Right lung (tissue), 5 donors: ENCODE measurements around the gene SANBR. TPM values are rescaled to one million over a fixed set of nuclear protein-coding genes. Genes with fewer than 3 reads are reported as not detected.

Experiments
- DNase-seq, 2 donors: peaks; one replicate each; pipeline ENCODE4 v3.0.0-alpha.2; 2013
- polyA plus RNA-seq, 5 donors: library from polyadenylated mRNA; unstranded; fragments of 120-200 nt; gene quantifications; one replicate each; pipeline versions ENCODE4 v1.2.1 to v1.2.3, GENCODE V29; 2013; ENCODE audit warnings: inconsistent platforms in 1 of 5, low replicate concordance in 1 of 5; ENCODE audit not compliant: insufficient read length in 5 of 5, insufficient read depth in 1 of 5

SANBR gene
- polyA plus RNA-seq, 5 donors: 31.1 to 45.7 (median 38.0) TPM

DNA sequence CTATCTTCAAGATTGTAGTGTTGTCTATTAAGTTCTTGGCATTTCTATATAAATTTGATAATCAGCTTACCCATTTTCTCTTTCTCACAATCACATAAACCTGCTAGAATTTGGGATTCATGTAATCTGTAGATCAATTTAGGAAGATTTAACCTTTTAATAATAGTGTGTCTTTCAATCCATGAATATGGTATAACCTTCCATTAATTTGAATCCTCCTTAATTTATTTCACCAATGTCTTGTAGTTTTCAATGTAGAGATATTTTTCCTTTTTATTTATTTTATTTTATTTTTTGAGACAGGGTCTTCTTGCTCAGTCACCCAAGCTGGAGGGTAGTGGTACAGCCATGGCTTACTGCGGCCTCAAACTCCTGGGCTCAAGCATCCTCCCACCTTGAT, 20.2 kb downstream of the SANBR start:
- DNase-seq: no peak

DNA sequence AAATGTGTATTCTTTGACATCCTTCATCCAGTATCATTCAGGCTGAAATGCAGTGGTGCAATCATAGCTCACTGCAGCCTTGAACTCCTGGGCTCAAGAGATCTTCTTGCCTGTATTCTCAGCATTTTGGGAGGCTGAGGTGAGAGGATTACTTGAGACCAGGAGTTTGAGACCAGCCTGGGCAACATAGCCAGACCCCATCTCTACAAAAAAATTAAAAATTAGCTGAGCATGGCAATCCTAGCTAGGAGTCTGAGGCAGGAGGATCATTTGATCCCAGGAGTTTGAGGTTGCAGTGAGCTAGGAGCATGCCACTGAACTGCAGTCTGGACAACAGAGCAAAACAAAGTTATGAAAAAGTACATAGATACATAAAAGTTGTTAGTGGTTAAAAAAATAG, 24.1 kb downstream of the SANBR start:
- no peak for DNase-seq

DNA sequence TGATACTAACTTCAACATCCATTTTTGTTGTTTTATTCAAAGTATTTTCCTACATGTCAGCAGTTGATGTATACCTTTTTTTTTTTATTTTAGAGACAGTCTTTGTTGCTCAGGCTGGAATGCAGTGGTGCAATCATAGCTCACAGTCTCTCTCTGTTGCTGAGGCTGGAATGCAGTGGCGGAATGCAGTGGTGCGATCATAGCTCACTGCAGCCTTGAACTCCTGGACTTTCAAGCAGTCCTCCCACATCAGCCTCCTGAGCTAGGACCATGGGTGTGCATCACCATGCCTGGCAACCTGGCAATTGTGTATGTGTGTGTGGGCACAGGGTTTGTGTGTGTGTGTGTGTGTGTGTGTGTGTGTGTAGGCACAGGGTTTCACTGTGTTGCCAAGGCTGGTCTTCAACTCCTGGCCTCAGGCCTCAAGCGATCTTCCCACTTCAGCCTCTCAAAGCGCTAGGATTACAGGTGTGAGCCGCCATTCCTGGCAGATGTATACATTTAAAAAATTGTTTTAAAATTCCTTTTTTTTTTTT, 24.8 kb downstream of the SANBR start:
- DNase-seq: no peak

DNA sequence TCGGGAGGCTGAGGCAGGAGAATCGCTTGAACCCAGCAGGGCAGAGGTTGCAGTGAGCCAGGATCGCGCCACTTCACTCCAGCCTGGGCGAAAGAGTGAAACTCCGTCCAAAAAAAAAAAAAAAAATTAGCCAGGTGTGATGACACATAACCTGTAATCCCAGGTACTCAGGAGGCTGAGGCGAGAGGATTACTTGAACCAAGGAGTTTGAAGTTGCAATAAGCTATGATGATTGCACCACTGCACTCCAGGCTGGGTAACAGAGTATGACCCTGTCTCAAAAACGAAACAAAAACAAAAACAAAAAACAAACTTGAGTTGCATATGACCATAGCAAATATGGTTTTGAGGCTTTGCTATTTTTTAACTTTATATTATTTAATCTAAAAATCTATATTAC, 25.8 kb downstream of the SANBR start:
- DNase-seq: no peak

DNA sequence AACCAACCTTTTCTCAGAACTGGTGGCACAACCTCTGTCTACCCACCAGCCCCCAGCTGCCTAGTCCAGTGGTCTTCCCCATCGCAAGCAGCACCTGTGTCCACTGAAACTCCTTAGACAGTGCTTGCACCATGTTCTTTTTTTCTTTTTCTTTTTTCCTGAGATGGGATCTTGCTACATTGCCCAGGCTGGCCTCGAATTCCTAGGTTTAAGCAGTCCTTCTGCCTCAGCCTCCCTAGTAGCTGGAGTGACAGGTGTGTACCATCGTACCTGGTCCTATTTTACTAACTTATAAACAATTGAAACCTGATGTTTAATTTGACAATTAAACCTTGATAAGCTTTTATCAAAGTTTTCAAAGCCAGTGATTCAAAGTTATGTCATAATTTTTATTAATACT, 30.8 kb downstream of the SANBR start:
- DNase-seq: no peak

DNA sequence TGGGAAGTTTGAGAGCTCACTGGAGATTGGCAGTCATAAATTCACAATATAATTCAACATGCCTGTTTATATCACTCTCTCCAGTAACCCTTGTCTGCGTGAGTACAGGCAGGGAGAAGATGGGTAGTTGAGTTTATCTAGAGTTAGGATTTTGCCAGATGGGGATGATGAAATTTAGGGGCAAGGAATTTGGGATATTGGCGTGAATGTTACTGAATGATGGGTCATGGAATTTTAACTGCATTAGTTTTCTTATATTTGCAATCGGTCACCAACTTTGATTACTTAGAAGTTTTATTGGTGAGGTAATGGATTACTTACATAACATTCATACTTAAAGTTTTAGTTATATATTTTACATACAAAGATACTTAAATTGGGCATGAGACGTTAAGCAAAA, 35.1 kb downstream of the SANBR start:
- DNase-seq: no peak

DNA sequence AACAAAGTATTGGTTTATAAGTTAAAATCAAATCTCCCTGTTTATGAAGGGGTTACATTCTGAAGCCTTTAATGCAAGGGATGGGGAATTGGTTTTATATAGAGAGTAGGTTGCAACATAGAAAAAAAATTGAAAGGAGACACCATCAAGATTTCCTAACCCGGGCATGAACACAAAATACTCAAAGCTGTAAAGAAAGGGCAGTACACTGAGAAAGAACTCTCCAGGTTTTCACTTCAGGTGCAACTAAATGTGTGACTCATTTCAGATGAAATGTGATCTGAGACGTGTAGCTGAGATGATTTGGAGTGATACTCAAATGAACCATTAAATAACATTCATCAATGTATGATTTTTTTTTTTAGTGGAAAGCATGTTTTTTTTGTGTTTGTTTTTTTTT, 43.6 kb downstream of the SANBR start:
- DNase-seq: no peak

DNA sequence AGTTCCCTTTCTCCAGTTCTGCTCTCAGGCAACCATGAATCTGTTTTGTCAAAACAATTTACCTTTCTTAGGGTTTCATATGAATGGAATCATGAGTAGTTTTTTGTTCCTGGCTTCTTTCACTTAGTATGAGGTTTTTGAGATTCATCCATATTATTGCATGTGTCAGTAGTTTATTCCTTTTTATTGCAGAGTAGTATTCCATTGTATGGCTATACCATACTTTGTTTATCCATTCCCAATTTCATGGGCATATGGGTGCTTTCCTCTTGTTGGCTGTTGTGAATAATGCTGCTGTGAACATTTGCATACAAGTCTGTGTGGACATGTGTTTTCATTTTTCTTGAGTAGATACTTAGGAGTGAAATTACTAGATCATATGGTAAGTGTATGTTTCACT, 46.0 kb downstream of the SANBR start:
- DNase-seq: no peak

DNA sequence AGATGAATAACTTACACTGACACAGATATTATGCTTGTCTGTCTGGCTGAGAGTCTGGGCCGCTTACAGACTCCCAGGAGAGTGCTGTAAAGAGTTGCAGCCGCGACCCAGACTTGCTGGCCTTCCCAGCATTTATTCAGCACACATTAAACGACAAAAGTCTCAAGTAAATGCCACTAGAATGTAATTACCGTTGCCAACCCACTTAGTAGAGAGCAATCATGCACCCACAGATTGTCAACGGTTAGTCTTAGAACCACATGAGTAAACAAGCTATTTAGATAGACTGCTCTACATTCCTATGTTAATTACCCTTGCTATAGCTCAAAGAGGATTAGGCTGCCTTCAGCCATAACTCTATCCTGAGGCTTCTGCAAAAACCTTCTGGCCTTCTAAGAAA, 48.5 kb downstream of the SANBR start:
- no peak for DNase-seq

Other genes starting within 250 kb of the SANBR start
- gene REL, start 184.3 kb upstream of the SANBR start, polyA plus RNA-seq: 10 to 100 TPM in 4 of 5 donors, 1 to 10 TPM in 1; 5.9 to 12.3 (median 11.0) TPM
- 10 to 100 TPM; 24.0 to 32.9 (median 30.8) TPM for gene PEX13, start 48.2 kb upstream of the SANBR start, polyA plus RNA-seq
- gene PUS10, start 47.6 kb upstream of the SANBR start, polyA plus RNA-seq: 10 to 100 TPM in 4 of 5 donors, 1 to 10 TPM in 1; 7.8 to 14.6 (median 12.9) TPM
- gene C2orf74, start 96.3 kb downstream of the SANBR start, polyA plus RNA-seq: 10 to 100 TPM; 12.1 to 28.1 (median 17.9) TPM